SK-N-SH (cell line): Measurements from ENCODE around the gene TMCC2.

ENCODE experiments used
- FOXJ3 ChIP-seq: sonication (generic); formaldehyde crosslinking; IDR thresholded peaks from 2 replicates; pipeline ENCODE4 v1.5.1; 2020; ENCODE audit warnings: mild to moderate bottlenecking, missing genetic modification reagents
- GATA2 ChIP-seq: sonication (generic); formaldehyde crosslinking; IDR thresholded peaks from 2 replicates; pipeline ENCODE4 v1.5.0; 2020; ENCODE audit warnings: mild to moderate bottlenecking, missing genetic modification reagents
- NRF1 ChIP-seq: IDR thresholded peaks from 2 replicates; pipeline ENCODE4 v1.6.1; 2012; ENCODE audit warnings: low read depth, mild to moderate bottlenecking, low read length
- POLR2AphosphoS5 ChIP-seq: IDR thresholded peaks from 2 replicates; pipeline ENCODE4 v1.6.1; 2012; ENCODE audit warnings: low read depth, low read length
- RAD21 ChIP-seq: IDR thresholded peaks from 2 replicates; pipeline ENCODE4 v1.6.1; 2012; ENCODE audit warnings: mild to moderate bottlenecking, low read length
- TAF1 ChIP-seq: IDR thresholded peaks from 2 replicates; pipeline ENCODE4 v1.6.1; 2012; ENCODE audit warnings: low read depth, mild to moderate bottlenecking, low read length, moderate library complexity, borderline replicate concordance
- TF ChIP-seq, protein P1 (sequence below): fragments of 200-600 bp; sonication (generic); IDR thresholded peaks from 2 replicates; pipeline ENCODE4 v1.6.1; 2017; ENCODE audit warnings: antibody characterized with exemption, mild to moderate bottlenecking, moderate library complexity

GRCh38 chr1:205243350-205244191, 15.8 kb downstream of the TMCC2 start:
- no peak for TF ChIP-seq RAD21
- TF ChIP-seq GATA2 (CRISPR knock-in tag), result no peak
- no peak for TF ChIP-seq POLR2AphosphoS5
- TF ChIP-seq, protein P1, sequence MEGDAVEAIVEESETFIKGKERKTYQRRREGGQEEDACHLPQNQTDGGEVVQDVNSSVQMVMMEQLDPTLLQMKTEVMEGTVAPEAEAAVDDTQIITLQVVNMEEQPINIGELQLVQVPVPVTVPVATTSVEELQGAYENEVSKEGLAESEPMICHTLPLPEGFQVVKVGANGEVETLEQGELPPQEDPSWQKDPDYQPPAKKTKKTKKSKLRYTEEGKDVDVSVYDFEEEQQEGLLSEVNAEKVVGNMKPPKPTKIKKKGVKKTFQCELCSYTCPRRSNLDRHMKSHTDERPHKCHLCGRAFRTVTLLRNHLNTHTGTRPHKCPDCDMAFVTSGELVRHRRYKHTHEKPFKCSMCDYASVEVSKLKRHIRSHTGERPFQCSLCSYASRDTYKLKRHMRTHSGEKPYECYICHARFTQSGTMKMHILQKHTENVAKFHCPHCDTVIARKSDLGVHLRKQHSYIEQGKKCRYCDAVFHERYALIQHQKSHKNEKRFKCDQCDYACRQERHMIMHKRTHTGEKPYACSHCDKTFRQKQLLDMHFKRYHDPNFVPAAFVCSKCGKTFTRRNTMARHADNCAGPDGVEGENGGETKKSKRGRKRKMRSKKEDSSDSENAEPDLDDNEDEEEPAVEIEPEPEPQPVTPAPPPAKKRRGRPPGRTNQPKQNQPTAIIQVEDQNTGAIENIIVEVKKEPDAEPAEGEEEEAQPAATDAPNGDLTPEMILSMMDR, result no peak
- TF ChIP-seq NRF1, result no peak
- TF ChIP-seq TAF1, result no peak
- TF ChIP-seq FOXJ3 (CRISPR knock-in tag), result no peak
